CD4-positive, alpha-beta T cell treated with Interleukin-15 for 1 hour (primary cell): ENCODE data around the gene DNAH14.
"Not testable (repeated sequence)": the region's sequence is repeated elsewhere in the genome, so short reads cannot be mapped to it uniquely, and the experiment has no call there.

ENCODE experiments used
- DNase-seq: peaks from one replicate; pipeline ENCODE4 v3.0.0-alpha.2; 2020

Gene DNAH14

DNA sequence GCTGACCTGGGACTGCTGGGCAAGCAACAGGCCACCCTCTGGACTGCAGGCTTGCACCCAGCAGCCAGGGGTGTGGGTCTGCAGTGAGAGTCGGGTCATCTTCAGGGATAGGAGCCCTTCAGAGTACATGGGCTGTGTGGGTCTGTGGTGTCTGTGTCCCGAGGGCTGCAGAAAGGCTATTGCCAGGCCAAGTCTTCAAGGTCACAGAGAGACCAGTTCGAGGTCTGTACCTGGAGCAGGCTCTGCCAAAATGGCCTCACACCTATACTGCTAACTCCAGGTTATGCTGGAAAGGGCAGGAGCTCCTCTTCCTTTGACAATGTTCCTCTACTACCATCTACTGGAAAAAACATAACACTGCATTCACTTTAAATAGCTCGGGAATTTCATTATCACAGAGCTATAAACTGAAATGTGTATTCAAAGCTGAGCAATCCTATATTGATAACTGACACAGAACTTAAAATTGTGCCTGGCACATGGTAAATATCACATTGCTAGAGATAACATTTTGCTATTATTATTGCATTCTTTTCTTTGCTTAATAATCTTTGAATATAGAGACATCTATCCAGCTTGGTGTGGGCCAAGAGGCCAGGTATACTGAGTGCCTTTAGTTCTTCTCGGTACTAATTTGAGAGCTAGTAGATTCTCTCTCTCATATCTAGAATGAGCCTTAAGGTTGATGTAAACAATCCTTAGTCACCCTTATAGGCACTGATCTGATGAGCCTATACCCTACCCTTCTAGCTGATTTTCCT lies 6.9 kb upstream of the DNAH14 start:
- no peak for DNase-seq

DNA sequence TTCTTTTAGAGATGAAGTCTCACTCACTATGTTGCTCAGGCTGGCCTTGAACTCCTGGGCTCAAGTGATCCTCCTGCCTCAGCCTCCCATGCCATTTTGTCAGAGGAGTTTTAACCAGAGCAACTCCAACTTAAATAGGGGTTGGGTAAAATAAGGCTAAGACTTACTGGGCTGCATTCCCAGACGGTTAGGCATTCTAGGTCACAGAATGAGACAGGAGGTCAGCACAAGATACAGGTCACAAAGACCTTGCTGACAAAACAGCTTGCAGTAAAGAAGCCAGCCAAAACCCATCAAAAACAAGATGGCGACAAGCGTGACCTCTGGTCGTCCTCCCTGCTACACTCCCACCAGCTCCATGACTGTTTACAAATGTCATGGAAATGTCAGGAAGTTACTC lies 5.7 kb upstream of the DNAH14 start:
- DNase-seq = no peak

DNA sequence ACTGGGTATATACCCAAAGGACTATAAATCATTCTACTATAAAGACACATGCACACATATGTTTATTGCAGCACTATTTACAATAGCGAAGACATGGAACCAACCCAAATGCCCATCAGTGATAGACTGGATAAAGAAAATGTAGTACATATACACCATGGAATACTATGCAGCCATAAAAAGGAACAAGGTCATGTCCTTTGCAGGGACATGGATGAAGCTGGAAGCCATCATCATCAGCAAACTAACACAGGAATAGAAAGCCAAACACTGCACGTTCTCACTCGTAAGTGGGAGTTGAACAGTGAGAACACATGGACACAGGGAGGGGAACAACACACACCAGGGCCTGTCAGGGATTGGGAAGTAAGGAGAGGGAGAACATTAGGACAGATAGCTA lies 1.8 kb upstream of the DNAH14 start:
- DNase-seq = not testable (repeated sequence)

DNA sequence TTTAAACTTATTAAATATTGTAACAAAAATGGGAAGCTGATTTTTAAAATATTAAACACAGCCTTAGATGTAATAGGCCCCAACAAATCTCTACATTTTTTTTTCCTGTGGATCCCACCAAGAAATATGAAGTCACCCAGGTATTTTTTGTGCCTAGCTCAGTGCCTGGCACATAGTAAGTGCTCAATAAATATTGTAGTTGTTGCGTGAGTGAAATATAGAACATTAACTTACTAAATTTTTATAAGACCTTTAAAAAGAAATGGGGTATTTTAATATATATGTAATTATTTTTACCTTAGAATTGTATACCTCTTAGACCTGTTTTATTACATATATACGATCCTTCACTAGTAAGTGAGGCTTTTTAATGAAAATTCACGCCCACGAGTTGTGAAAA lies 569 bp upstream of the DNAH14 start:
- DNase-seq = no peak

DNA sequence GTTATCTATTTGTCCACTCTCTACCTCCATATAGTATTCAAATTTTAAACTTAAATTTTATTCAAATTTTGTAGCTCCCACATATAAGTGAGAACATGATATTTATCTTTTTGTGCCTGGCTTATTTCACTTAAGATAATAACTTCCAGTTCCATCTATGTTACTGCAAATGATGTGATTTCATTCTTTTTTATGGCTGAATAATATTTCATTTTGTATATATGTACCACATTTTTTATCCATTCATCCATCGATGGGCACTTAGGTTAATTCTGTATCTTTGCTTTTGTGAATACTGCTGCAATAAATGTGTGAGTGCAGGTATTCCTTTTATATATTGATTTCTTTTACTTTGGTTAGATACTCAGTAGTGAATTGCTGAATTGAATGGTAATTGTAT lies 2.1 kb downstream of the DNAH14 start:
- no peak for DNase-seq

DNA sequence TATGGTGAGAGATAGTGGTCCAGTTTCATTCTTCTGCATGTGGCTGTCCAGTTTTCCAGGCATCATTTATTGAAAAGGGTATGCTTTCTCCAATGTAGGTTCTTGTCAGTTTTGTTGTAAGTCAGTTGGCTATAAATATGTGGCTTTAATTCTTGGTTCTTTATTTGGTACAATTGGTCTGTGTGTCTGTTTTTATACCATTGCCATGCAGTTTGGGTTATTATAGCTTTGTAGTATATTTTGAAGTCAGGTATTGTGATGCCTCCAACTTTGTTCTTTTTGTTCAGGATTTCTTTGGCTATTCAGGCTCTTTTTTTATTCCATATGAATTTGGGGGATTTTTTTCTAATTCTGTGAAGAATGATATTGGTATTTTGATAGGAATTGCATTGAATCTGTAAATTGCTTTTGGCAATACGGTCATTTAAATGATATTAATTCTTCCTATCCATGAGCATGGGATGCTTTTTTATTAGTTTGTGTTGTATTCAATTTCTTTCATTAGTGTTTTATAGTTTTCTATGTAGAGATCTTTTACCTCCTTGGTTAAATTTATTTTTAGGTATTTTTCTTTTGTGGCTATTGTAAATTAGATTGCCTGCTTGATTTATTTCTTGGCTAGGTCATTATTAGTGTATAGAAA lies 3.3 kb downstream of the DNAH14 start:
- DNase-seq = no peak

DNA sequence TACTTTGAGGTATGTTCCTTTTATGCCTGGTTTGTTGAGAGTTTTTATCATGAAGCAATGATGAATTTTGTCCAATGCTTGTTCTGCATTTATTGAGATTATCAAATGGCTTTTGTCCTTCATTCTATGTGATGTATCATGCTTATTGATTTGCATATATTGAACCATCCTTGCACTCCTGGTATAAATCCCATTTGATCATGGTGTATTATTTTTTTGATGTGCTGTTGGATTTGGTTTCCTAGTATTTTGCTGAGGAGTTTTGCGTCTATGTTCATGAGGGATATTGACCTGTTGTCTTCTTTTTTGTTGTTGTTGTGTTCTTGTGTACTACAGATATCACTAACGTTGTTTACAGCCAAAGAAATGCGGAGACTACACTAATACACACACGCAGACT lies 4.1 kb downstream of the DNAH14 start:
- no peak for DNase-seq

DNA sequence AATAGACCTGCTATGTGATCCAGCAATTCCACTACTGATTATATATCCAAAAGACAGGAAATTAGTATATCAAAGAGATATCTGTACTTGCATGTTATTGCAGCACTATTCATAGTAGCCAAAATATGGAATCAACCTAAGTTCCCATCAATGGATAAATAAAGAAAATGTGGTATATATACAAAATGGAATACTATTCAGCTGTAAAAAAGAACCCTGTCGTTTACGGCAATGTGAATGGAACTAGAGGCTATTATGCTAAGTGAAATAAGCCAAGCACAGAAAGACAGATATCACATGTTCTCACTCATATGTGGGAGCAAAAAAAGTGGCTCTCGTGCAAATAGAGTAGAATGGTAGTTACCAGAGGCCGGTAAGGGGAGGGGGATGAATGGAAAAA lies 9.2 kb downstream of the DNAH14 start:
- no peak for DNase-seq

DNA sequence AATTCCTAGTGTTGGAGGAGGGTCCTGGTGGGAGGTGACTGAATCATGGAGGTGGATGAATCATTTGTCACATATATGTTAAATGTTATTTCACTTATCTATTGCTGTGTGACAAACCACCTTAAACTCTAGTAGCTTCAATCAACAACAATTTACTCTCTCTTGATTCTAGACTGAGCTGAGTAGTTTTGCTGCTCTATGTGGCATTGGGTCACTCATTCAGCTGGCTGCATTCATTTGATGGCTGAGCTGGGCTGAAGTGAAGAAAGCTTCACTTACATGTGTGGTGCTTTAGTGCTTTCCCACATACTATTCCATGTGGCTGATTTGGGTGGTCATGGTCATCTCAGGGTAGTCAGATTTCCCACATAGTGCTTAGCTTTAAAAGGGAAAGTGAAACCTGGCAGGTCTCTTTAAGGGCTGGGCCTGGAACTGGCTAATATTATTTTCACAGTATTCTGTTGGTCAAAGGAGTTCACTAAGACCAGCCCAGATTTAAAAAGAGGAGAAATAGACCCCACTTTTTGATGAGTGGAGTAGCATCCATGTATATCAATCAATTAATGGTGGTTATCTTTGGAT lies 10.5 kb downstream of the DNAH14 start:
- DNase-seq = no peak

DNA sequence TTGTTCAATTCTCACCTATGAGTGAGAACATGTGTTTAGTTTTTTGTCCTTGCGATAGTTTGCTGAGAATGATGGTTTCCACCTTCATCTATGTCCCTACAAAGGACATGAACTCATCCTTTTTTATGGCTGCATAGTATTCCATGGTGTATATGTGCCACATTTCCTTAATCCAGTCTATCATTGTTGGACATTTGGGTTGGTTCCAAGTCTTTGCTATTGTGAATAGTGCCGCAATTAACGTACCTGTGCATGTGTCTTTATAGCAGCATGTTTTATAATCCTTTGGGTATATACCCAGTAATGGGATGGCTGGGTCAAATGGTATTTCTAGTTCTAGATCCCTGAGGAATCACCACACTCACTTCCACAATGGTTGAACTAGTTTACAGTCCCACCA lies 11.3 kb downstream of the DNAH14 start:
- DNase-seq = not testable (repeated sequence)

DNA sequence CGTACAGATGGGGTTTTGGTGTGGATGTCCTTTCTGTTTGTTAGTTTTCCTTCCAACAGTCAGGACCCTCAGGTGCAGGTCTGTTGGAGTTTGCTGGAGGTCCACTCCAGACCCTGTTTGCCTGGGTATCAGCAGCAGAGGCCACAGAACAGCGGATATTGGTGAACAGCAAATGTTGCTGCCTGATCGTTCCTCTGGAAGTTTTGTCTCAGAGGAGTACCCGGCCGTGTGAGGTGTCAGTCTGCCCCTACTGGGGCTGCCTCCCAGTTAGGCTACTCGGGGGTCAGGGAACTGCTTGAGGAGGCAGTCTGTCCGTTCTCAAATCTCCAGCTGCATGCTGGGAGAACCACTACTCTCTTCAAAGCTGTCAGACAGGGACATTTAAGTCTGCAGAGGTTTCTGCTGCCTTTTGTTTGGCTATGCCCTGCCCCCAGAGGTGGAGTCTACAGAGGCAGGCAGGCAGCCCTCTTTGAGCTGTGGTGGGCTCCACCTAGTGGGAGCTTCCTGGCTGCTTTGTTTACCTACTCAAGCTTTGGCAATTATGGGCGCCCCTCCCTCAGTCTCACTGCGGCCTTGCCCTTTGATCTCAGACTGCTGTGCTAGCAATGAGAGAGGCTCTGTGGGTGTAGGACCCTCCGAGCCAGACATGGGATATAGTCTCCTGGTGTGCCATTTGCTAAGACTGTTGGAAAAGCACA lies 16.3 kb downstream of the DNAH14 start:
- not testable (repeated sequence) for DNase-seq

DNA sequence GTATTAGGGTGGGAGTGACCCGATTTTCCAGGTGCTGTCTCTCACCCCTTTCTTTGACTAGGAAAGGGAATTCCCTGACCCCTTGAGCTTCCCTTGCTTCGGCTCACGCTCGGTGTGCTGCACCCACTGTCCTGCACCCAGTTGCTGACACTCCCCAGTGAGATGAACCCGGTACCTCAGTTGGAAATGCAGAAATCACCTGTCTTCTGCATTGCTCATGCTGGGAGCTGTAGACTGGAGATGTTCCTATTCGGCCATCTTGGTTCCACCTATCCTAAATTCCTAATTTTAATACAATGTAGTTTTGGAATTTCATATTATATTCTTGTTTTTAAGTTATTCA lies 16.8 kb downstream of the DNAH14 start:
- not testable (repeated sequence) for DNase-seq

DNA sequence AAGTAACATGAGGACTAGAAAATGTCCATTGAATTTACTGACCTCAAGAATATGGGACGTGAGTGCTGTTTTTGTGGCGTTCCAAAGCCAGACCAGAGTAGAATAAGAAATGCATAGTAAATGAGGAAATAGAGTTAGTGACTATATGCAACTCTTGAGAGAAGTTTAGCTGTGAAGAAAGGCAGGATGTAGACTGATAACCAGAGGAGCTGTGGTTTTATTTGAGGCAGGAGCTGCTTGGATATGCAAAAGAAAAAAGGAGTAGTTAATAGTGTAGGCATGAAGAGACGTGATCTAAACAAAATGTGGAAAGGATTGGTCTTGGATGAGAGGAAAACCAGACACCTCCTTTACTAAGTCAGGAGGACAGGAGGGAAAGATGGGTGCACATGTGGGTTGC lies 28.2 kb downstream of the DNAH14 start:
- no peak for DNase-seq

DNA sequence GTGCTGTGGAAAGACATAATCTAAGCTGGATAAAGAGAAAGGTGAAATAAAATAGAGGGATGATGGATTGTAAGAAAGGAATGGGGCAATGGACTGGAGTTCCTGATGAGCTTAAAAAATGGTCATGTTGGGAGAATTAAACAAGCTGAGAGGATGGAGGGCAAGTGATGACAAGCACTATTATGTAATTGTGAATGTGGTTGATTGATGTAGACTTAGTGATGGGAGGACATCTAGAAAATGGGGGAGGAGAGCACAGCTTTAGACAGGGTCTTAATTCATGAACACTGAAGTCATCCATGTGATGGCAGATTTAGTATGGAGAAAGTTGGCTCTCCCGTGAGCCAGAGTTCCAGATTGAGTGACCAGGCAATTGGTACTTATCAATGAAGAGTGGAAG lies 29.0 kb downstream of the DNAH14 start:
- DNase-seq = no peak

DNA sequence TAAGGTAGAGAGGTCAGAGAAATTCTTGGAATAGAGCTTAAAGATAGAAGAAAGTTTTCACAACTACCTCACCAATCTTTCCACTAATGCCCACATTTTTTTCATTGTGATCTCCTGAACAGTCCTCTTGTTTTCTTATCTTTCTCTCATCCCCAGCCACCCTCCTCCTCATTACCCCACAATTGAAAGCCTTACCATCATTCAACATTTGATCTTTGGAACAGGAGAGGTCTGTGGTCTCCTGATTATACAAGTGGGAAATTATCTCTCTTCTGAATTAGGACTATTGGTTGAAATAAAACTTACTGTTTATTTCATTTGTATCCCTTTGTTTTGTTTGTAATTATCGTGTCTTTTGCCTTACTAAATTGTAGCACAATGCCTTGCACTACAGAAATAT lies 29.6 kb downstream of the DNAH14 start:
- no peak for DNase-seq

DNA sequence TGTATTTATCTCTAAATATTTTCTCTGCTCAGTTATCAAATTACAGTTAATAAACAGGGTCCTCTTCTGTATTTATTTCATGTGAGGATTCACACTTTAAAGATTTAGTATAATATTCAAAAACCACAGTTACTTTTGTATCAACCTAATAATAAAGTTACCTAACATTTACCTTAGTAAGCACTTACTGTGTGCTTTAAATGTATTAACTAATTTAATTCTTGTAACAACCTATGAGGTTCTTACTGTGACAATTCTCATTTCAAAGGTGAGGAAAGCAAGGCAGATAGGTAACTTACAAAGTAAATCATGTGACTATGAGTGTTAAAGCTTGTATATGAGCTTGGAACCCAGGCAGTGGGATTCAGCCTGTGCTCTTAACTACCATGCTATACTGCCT lies 30.2 kb downstream of the DNAH14 start:
- no peak for DNase-seq

DNA sequence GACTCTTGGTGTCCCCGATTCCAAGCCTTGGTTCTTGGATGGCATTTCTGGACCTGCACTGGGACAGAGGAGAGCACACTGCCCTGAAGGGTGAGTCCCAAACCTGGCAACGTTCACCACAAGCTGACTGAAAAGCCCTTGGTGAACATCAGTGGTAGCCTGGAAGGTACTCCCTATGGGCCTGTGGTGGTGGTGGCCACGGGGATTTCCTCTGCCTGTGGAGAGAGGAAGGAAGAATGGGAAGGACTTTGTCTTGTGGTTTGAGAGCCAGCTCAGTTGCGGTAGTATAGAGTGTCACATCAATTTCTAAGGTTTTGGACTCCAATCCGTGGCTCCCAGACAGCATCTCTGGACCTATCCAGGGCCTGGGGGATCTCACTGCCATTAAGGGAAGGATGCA lies 50.7 kb downstream of the DNAH14 start:
- DNase-seq = no peak

DNA sequence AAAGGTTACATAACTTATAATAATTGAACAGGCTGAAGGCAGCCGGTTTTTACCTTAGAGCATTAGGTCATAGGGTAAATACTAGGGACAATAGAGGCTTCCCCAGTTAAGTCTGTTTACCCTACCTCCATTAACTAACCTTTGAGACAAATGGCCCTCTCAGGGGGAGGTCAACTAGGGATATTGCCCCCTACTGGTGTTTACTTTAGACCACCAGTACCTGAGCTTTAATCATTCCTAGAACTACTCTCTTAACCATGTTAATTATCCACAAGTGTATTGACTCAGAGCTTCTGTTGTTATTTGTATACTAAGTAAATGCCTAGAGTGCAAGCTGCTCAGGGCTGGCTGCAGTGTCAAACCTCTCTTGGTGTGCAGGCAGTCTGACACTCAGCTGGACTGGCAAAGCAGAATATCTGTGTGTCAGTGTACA lies 52.5 kb downstream of the DNAH14 start:
- DNase-seq = not testable (repeated sequence)

DNA sequence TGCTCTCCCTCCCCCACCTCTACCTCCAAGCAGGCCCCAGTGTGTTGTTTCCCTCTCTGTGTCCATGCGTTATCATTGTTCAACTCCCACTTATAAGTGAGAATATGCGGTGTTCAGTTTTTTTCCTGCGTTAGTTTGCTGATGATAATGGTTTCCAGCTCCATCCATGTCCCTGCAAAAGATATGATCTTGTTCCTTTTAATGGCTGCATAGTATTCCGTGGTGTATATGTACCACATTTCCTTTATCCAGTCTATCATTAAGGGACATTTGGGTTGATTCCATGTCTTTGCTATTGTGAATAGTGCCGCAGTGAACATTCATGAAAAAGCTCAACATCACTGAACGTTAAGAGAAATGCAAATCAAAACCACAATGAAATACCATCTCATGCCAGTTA lies 58.6 kb downstream of the DNAH14 start:
- DNase-seq = no peak

DNA sequence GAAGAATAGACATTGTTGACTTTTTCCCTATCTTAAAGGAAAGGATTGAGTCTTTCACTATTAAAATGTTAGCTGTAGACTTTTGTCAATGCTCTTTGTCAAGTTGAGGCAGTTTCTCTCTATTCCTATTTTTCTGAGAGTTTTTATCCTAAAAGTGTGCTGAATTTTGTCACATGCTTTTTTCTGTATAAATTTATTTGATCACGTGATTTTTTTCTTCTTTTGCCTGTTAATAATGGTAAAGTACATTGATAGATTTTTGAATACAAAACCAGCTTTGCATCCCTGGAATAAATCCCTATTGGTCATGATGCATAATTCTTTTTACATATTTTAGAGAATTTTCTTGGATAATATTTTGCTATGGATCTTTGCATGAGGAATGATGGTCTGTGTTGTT lies 60.1 kb downstream of the DNAH14 start:
- DNase-seq = no peak

DNA sequence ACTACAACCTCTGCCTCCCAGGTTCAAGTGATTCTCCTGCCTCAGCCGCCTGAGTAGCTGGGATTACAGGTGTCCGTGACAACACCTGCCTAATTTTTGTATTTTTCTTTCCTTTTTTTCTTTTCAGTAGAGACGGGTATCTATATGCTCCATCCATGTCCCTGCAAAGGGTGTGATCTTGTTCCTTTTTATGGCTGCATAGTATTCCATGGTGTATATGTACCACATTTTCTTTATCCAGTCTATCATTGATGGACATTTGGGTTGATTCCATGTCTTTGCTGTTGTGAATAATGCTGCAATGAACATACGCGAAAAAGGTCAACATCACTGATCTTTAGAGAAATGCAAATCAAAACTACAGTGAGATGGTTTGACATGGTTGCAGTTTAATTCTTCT lies 62.1 kb downstream of the DNAH14 start:
- DNase-seq = not testable (repeated sequence)

DNA sequence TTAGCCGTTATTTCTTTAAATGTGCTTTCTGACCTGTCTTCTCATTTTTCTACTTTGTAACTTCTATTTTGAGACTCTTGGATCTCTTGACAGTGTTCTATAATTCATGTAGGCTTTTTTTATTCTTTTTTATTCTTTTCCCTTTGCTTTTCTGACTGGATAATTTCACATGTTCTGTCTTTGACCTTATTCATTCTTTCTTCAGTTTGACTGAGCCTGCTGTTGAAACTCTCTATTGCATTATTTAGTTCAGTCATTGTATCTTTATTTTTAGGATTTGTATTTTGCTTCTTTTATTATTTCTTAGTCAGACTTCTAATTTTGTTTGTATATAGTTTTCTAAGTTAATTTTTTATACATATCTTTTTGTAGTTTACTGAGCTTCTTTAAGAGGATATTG lies 66.1 kb downstream of the DNAH14 start:
- no peak for DNase-seq

DNA sequence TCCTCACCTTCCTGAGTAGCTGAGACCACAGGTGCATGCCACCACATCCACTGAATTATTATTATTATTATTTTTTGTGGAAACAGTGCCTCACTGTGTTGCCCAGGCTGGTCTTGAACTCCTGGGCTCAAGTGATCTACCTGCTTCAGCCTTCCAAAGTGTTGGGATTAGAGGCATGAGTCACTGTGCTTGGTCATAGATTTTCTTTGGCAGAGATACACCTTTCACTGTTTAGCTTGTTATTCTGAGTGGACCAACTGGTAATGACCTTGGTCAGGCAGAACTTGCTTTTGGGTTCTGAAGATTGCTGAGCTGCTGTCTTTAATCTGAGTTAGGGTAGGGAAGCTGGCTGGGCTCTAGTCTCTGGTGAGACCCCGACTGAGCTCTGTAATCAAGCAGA lies 66.8 kb downstream of the DNAH14 start:
- no peak for DNase-seq

DNA sequence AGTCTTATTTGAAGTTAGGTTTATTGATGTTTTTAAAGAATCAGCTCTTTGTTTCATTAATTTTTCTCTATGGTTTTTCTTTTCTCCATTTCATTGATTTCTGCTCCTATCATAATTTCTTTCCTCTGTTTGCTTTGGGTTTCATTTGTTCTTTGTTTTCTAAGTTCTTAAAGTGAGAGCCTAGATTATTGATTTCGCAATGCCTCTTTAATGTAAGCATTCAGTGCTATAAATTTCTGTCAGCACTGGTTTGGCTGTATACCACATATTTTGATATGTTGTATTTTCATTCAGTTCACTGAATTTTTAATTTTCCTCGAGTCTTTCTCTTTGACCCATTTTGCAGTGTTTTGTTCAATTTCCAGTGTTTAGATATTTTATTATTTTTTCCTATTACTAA lies 68.7 kb downstream of the DNAH14 start:
- DNase-seq = no peak
